HCT116 (cell line): ENCODE results near the gene TIGD3. TPM values are rescaled to one million over a fixed set of nuclear protein-coding genes. Genes with fewer than 3 reads are reported as not detected.

Source experiments
- ATAC-seq: fragments of 200-7000 bp; cut with Tn5 transposase; 2 replicates; pipeline ENCODE4 v1.9.1; 2020; ENCODE audit warnings: mild to moderate bottlenecking, moderate library complexity
- BruUV-seq: library from RNA; stranded (reverse); fragments of 400-500 nt; replicated peaks from 2 replicates; lab custom pipeline; 2021; lab: Mats Ljungman, UMichigan
- CTCF ChIA-PET: fragments of 300-600 bp; sonication (Branson Sonifier 250); formaldehyde crosslinking; loops from one replicate; lab custom pipeline; 2021; ENCODE audit warnings: antibody characterized with exemption; lab: Charles Lee
- POLR2A ChIA-PET: fragments of 300-600, 350-600 bp; sonication (Branson Sonifier 250); formaldehyde crosslinking; loops from one replicate; lab custom pipeline; 2021; ENCODE audit warnings: antibody characterized with exemption; lab: Charles Lee
- RAD21 ChIA-PET, 2 experiments: fragments of 300-600 bp; sonication (Branson Sonifier 250); formaldehyde crosslinking; loops; one replicate each; lab custom pipeline; 2023; ENCODE audit warnings: low total read pairs in 2 of 2; ENCODE audit not compliant: uncharacterized antibody in 2 of 2, unreplicated experiment in 2 of 2, low non-redundant PET in 1 of 2; lab: Charles Lee
- DNase-seq: peaks from one replicate; pipeline ENCODE4 v3.0.0-alpha.2; 2010; ENCODE audit warnings: low read depth, low spot score
- H2AFZ ChIP-seq: fragments of 200-600 bp; shearing (Covaris generic), sonication (generic); 2 replicates; pipeline ENCODE4 v1.6.1; 2017; ENCODE audit warnings: low read depth, mixed run types, mixed read lengths, antibody characterized with exemption, low read length; ENCODE audit not compliant: poor library complexity, severe bottlenecking
- H3K27ac ChIP-seq: 2 replicates; pipeline ENCODE4 v1.5.1; 2012; ENCODE audit warnings: low read depth, low read length
- H3K27me3 ChIP-seq: fragments of 200-600 bp; sonication (generic); 2 replicates; pipeline ENCODE4 v1.6.1; 2016; ENCODE audit warnings: mixed run types, low read length, mixed read lengths; ENCODE audit not compliant: insufficient read depth
- H3K36me3 ChIP-seq, 2 experiments: fragments of 200-500 bp in 1 of 2; fragments of 200-600 bp in 1 of 2; sonication (Bioruptor generic) in 1 of 2; sonication (generic) in 1 of 2; 2 replicates each; pipeline versions ENCODE4 v1.5.1 to v1.6.1; 2014 to 2016; ENCODE audit warnings: low read length in 2 of 2, inconsistent platforms in 1 of 2, mixed read lengths in 1 of 2, mixed run types in 1 of 2; ENCODE audit not compliant: insufficient read depth in 2 of 2, control insufficient read depth in 1 of 2
- H3K4me1 ChIP-seq, 2 experiments: fragments of 200-600 bp in 1 of 2; sonication (generic) in 1 of 2; 2 replicates each; pipeline versions ENCODE4 v1.5.1 to v1.6.1; 2012 to 2017; ENCODE audit warnings: low read length in 2 of 2, inconsistent platforms in 1 of 2, mild to moderate bottlenecking in 1 of 2, mixed read lengths in 1 of 2, mixed run types in 1 of 2, moderate library complexity in 1 of 2; ENCODE audit not compliant: insufficient read depth in 2 of 2, control insufficient read depth in 1 of 2
- H3K4me2 ChIP-seq: fragments of 200-600 bp; sonication (generic); 2 replicates; pipeline ENCODE4 v1.6.1; 2017; ENCODE audit warnings: mixed run types, low read length, mixed read lengths
- H3K4me3 ChIP-seq, 2 experiments: fragments of 200-600 bp in 1 of 2; sonication (generic) in 1 of 2; replicated peaks in 1 of 2; 2 replicates each; pipeline ENCODE4 v1.5.1; 2011 to 2016; ENCODE audit warnings: low read length in 2 of 2, control low read depth in 1 of 2, low read depth in 1 of 2, mild to moderate bottlenecking in 1 of 2, mixed read lengths in 1 of 2, mixed run types in 1 of 2
- H3K79me2 ChIP-seq: fragments of 200-600 bp; sonication (generic); 2 replicates; pipeline ENCODE4 v1.6.1; 2017; ENCODE audit warnings: mild to moderate bottlenecking, mixed run types, low read length, moderate library complexity, mixed read lengths; ENCODE audit not compliant: insufficient read depth
- H3K9ac ChIP-seq: fragments of 200-600 bp; sonication (generic); 2 replicates; pipeline ENCODE4 v1.6.1; 2016; ENCODE audit warnings: low read length, mixed read lengths
- H3K9me2 ChIP-seq: fragments of 200-600 bp; sonication (generic), shearing (Covaris generic); 2 replicates; pipeline ENCODE4 v1.6.1; 2017; ENCODE audit warnings: mixed run types, mild to moderate bottlenecking, moderate library complexity; ENCODE audit not compliant: insufficient read depth
- H3K9me3 ChIP-seq, 2 experiments: fragments of 200-500 bp in 1 of 2; fragments of 200-600 bp in 1 of 2; sonication (Bioruptor generic) in 1 of 2; sonication (generic) in 1 of 2; 2 replicates each; pipeline ENCODE4 v1.6.1; 2014 to 2017; ENCODE audit warnings: low read length in 2 of 2, mixed read lengths in 2 of 2, inconsistent platforms in 1 of 2, low read depth in 1 of 2, mild to moderate bottlenecking in 1 of 2, mixed run types in 1 of 2, moderate library complexity in 1 of 2; ENCODE audit not compliant: control insufficient read depth in 1 of 2, insufficient read depth in 1 of 2
- H4K20me1 ChIP-seq: fragments of 200-600 bp; sonication (generic), shearing (Covaris generic); 2 replicates; pipeline ENCODE4 v1.6.1; 2017; ENCODE audit warnings: mixed run types, mild to moderate bottlenecking, moderate library complexity; ENCODE audit not compliant: insufficient read depth
- intact Hi-C: fragments of 100-400 bp; cut with micrococcal nuclease; formaldehyde crosslinking; loops from 2 replicates; pipeline ENCODE4 v1.10.0; 2022
- total RNA-seq: library from RNA; stranded (reverse); gene quantifications from one replicate; pipeline ENCODE4 v1.2.1, GENCODE V29; 2021; ENCODE audit not compliant: unreplicated experiment
- TF ChIP-seq, protein P1 (sequence below): IDR thresholded peaks from 2 replicates; pipeline ENCODE4 v1.6.1; 2012
- TF ChIP-seq, protein P2 (sequence below): IDR thresholded peaks from 2 replicates; pipeline ENCODE4 v1.6.1; 2011; ENCODE audit warnings: mild to moderate bottlenecking, low read length, moderate library complexity; ENCODE audit not compliant: insufficient replicate concordance; ENCODE audit errors: extremely low read depth

Gene TIGD3
- total RNA-seq, 1 experiment from 2014 or later: 2.4 TPM

DNA sequence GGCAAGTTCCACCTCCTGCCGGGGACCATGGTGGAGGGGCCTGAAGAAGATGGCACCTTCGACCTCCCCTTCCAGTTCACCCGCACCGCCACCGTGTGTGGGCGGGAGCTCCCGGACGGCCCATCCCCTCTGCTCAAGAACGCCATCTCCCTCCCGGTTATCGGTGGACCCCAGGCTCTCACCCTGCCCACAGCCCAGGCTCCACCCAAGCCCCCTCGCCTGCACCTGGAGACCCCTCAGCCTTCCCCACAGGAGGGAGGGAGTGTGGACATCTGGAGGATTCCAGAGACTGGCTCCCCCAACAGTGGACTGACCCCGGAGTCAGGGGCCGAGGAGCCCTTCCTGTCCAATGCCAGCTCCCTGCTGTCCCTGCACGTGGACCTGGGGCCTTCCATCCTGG is 33.5 kb upstream of the TIGD3 start (continued):
- TF ChIP-seq, protein P1, sequence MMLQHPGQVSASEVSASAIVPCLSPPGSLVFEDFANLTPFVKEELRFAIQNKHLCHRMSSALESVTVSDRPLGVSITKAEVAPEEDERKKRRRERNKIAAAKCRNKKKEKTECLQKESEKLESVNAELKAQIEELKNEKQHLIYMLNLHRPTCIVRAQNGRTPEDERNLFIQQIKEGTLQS: no peak

GRCh38 chr11:65321828-65322485 is 32.6 kb upstream of the TIGD3 start:
- H3K4me3 ChIP-seq: no peak overlapping the region

More at GRCh38 chr11:65321828-65322485, 32.6 kb upstream of the TIGD3 start:
- Histone ChIP-seq H4K20me1 (no peaks in the 10 kb centered on the region), H3K4me2 (no peak overlapping the region), H3K9ac (no peak overlapping the region), H3K9me3 (no peaks in the 10 kb centered on the region), H3K9me2 (no peaks in the 10 kb centered on the region), H2AFZ (no peak overlapping the region), H3K79me2 (peaks cover 49% of the 10 kb centered on the region), H3K27me3 (no peaks in the 10 kb centered on the region), H3K36me3 (peaks cover 12 to 25% of the 10 kb centered on the region in 2 experiments; a peak in 3 of 4 replicates), H3K4me1 (peaks cover 10% of the 10 kb centered on the region in 2 experiments), H3K27ac (no peak overlapping the region)
- RAD21 ChIA-PET: no interaction called here
- ATAC-seq (no peak), DNase-seq (no peak)
- no TSS peak for BruUV-seq
- TF ChIP-seq, protein P2, sequence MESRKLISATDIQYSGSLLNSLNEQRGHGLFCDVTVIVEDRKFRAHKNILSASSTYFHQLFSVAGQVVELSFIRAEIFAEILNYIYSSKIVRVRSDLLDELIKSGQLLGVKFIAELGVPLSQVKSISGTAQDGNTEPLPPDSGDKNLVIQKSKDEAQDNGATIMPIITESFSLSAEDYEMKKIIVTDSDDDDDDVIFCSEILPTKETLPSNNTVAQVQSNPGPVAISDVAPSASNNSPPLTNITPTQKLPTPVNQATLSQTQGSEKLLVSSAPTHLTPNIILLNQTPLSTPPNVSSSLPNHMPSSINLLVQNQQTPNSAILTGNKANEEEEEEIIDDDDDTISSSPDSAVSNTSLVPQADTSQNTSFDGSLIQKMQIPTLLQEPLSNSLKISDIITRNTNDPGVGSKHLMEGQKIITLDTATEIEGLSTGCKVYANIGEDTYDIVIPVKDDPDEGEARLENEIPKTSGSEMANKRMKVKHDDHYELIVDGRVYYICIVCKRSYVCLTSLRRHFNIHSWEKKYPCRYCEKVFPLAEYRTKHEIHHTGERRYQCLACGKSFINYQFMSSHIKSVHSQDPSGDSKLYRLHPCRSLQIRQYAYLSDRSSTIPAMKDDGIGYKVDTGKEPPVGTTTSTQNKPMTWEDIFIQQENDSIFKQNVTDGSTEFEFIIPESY: no peak
- intact Hi-C loops: no loop called here
- POLR2A ChIA-PET: interaction anchor here (1.0 kb wide), 1 partner anchor 10 kb away, joined by 3 read pairs; no protein-coding TSS in a partner anchor
- CTCF ChIA-PET: interaction anchor here (1.3 kb wide), 1 partner anchor 47 kb away, joined by 4 read pairs; no protein-coding TSS in a partner anchor
